Peyer's patch (tissue), 4 donors: ENCODE results near the gene MSH2. TPM values are rescaled to one million over a fixed set of nuclear protein-coding genes. Genes with fewer than 3 reads are reported as not detected.
A peak's percentile ranks its signal among the peaks of the same experiment; 100 is the strongest.

Experiments
- DNase-seq, 3 donors: peaks; one replicate each; pipeline ENCODE4 v3.0.0-alpha.2; 2017 to 2019
- H3K27ac ChIP-seq, 4 donors: fragments of 200-600 bp; sonication (generic); one replicate each; pipeline ENCODE4 v1.5.1; 2016 to 2019
- H3K27me3 ChIP-seq, 2 donors: fragments of 200-600 bp; sonication (generic); one replicate each; pipeline ENCODE4 v1.5.1; 2019
- H3K36me3 ChIP-seq, 3 donors: fragments of 200-600 bp; sonication (generic); one replicate each; pipeline ENCODE4 v1.5.1; 2016 to 2019
- H3K4me1 ChIP-seq, 4 donors: fragments of 200-600 bp; sonication (generic); one replicate each; pipeline ENCODE4 v1.5.1; 2016 to 2019
- H3K4me3 ChIP-seq, 4 donors: fragments of 200-600 bp; sonication (generic); 1 replicate in 3 of 4; 2 replicates in 1 of 4; pipeline ENCODE4 v1.5.1; 2016 to 2019; ENCODE audit warnings: mild to moderate bottlenecking in 1 of 4
- H3K9me3 ChIP-seq, 4 donors: fragments of 200-600 bp; sonication (generic); one replicate each; pipeline ENCODE4 v1.5.1; 2016 to 2019; ENCODE audit warnings: mild to moderate bottlenecking in 1 of 4
- CTCF ChIP-seq, 6 experiments: fragments of 450-650 bp in 4 of 6; fragments of 200-600 bp in 2 of 6; sonication (generic) in 1 of 6; IDR thresholded peaks; one replicate each; pipeline ENCODE4 v1.5.1; 2017 to 2019; ENCODE audit warnings: antibody characterized with exemption in 6 of 6, mild to moderate bottlenecking in 3 of 6, moderate library complexity in 1 of 6
- POLR2A ChIP-seq, 2 donors: fragments of 450-650 bp; IDR thresholded peaks; one replicate each; pipeline ENCODE4 v1.5.1; 2017; ENCODE audit warnings: antibody characterized with exemption in 2 of 2, mild to moderate bottlenecking in 2 of 2, moderate library complexity in 2 of 2
- total RNA-seq, 4 donors: library from RNA; depleted of rRNA; stranded (reverse); fragments of >200 nt; gene quantifications; one replicate each; pipeline ENCODE4 v1.1.0, GENCODE V29; 2016

The MSH2 gene
- total RNA-seq, 4 donors from 2014 or later: 5.8 to 23.1 (median 9.2) TPM

DNA sequence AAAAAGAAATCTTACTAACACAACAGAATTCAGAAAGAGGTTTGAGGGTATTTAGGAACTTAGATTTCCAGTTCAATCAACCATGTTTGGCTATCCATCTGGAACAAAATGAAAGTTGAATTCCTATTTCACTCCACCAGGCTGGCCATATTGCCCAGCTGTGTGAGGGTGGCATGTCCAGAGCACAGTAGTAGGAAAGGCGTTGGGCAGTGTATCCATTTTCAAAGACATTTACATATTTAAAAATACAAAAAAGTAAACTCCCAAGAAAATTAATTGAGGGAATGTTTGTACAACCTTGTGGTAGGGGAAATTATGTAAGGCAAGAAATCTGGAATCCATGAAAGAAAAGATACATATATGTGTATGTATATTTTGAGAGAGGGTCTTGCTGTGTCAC, 21.5 kb upstream of the MSH2 start:
- Histone ChIP-seq H3K36me3 (peaks cover 0 to 47% (median 0%) of the 10 kb centered on the region in 3 donors), H3K27ac (no peak overlapping the region), H3K4me1 (peaks cover 0 to 12% (median 0%) of the 10 kb centered on the region in 4 donors), H3K9me3 (no peaks in the 10 kb centered on the region), H3K27me3 (no peaks in the 10 kb centered on the region), H3K4me3 (no peak overlapping the region)
- TF ChIP-seq CTCF (IDR thresholded peaks at IDR 0.05) (no peak), POLR2A (IDR thresholded peaks at IDR 0.05) (no peak)
- DNase-seq: no peak

DNA sequence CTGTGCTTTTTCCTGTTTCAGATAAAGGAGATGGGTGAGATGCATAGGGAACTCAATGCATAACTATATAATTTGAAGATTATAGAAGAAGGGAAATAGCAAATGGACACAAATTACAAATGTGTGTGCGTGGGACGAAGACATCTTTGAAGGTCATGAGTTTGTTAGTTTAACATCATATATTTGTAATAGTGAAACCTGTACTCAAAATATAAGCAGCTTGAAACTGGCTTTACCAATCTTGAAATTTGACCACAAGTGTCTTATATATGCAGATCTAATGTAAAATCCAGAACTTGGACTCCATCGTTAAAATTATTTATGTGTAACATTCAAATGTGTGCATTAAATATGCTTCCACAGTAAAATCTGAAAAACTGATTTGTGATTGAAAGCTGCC, 16.4 kb upstream of the MSH2 start:
- no peak for DNase-seq
- no peak overlapping the region for H3K27ac ChIP-seq
- TF ChIP-seq CTCF (IDR thresholded peaks at IDR 0.05) (no peak), POLR2A (IDR thresholded peaks at IDR 0.05) (no peak)
- H3K4me1 ChIP-seq: no peaks in the 10 kb centered on the region
- peaks cover 0 to 54% (median 0%) of the 10 kb centered on the region in 3 donors for H3K36me3 ChIP-seq
- no peak overlapping the region for H3K4me3 ChIP-seq
- no peaks in the 10 kb centered on the region for H3K27me3 ChIP-seq
- no peaks in the 10 kb centered on the region for H3K9me3 ChIP-seq

- TF ChIP-seq CTCF (IDR thresholded peaks at IDR 0.05) (no peak), POLR2A (IDR thresholded peaks at IDR 0.05) (no peak)
- peaks cover 0 to 53% (median 0%) of the 10 kb centered on the region in 3 donors for H3K36me3 ChIP-seq
- H3K27me3 ChIP-seq: no peaks in the 10 kb centered on the region
- H3K4me3 ChIP-seq: no peak overlapping the region
- no peak for DNase-seq
- no peaks in the 10 kb centered on the region for H3K4me1 ChIP-seq
- no peaks in the 10 kb centered on the region for H3K9me3 ChIP-seq
- H3K27ac ChIP-seq: no peak overlapping the region
Measured at GRCh38 chr2:47388888-47389287, 14.1 kb upstream of the MSH2 start.

DNA sequence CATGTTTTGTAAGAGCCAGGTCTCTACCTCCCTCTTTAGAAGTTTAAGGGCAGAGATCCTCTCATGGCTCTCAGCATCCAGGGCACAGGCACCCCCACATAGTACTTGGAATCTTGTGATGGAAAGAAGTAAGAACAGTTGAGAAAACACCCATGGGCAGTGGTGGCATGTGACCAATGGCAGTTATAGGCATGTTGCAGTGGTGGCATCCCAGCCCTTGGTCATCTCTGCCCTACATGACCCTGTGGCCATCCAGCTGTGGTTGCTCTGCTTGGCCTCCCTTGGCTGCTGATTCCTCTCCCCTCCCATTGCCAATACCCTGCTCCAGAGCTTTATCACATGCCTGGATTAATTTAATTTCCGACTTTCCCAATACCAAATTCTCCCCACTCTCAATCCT, 13.3 kb upstream of the MSH2 start:
- H3K9me3 ChIP-seq: no peaks in the 10 kb centered on the region
- peaks cover 0 to 45% (median 0%) of the 10 kb centered on the region in 3 donors for H3K36me3 ChIP-seq
- no peaks in the 10 kb centered on the region for H3K27me3 ChIP-seq
- no peaks in the 10 kb centered on the region for H3K4me1 ChIP-seq
- no peak overlapping the region for H3K27ac ChIP-seq
- H3K4me3 ChIP-seq: no peak overlapping the region
- DNase-seq: no peak
- no peak for TF ChIP-seq CTCF (IDR thresholded peaks at IDR 0.05)
- TF ChIP-seq POLR2A (IDR thresholded peaks at IDR 0.05): no peak

DNA sequence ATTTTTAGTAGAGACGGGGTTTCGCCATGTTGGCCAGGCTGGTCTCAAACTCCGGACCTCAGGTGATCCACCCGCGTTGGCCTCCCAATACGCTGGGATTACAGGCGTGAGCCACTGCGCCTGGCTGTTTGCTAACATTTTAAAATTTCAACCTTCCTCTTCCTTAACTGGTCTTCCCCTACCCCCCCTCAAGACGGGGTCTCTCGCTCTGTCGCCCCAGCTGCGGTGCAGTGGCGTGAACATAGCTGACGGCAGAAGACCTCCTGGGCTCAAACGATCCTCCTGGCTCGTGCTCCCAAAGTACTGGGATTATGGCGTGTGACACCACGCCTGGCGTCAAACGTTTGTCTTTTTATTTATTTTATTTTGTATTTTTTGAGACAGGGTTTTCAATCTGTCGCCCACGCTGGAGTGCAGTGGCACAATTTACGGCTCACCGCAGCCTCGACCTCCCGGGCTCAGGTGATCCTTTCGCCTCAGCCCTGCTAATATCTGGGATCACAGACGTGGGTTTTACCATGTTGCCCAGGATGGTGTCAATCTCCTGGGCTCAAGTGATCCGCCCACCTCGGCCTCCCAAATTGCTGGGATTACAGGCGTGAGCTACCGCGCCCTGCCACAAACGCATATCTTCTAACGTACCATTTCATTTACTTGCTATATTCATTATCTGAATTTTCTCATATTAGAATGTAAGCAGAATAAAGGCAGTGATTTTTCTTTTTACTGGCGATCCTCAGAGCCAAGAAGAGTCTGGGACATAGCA, 984 bp upstream of the MSH2 start:
- no peak for TF ChIP-seq POLR2A (IDR thresholded peaks at IDR 0.05)
- no peak for TF ChIP-seq CTCF (IDR thresholded peaks at IDR 0.05)
- peak overlapping the region in 3 of 4 donors; percentile 72 to 89 (median 77) for H3K27ac ChIP-seq
- no peaks in the 10 kb centered on the region for H3K9me3 ChIP-seq
- peak overlapping the region; percentile 70 to 94 (median 87) for H3K4me3 ChIP-seq
- no peaks in the 10 kb centered on the region for H3K36me3 ChIP-seq
- DNase-seq: no peak
- peaks cover 0 to 8% (median 4%) of the 10 kb centered on the region in 4 donors for H3K4me1 ChIP-seq
- H3K27me3 ChIP-seq: no peaks in the 10 kb centered on the region
